ENCODE data around the gene RNFT1. TPM values are rescaled to one million over a fixed set of nuclear protein-coding genes. Genes with fewer than 3 reads are reported as not detected.
"Not testable (repeated sequence)": the region's sequence is repeated elsewhere in the genome, so short reads cannot be mapped to it uniquely, and the experiment has no call there.

The RNFT1 gene
- total and polyA plus RNA-seq, 3 experiments from 2014 or later, result 17.5 to 28.0 (median 21.8) TPM

GRCh38 chr17:59973483-59973882 lies 8.9 kb upstream of the RNFT1 start:
- H3K4me1 Mint-ChIP-seq; H3K27me3 Mint-ChIP-seq; H3K27ac Mint-ChIP-seq; H3K27me3 ChIP-seq (ENCODE audit: insufficient read depth, low read length, poor library complexity, severe bottlenecking); H3K4me3 Mint-ChIP-seq; POLR2A ChIA-PET; H3K9me3 ChIP-seq (ENCODE audit: low read length); H3K4me3 ChIP-seq (ENCODE audit: low read length); H3K36me3 Mint-ChIP-seq; H3K9me3 Mint-ChIP-seq; CTCF ChIA-PET; H3K4me1 ChIP-seq (ENCODE audit: insufficient read depth, low read length); H3K27ac ChIP-seq (ENCODE audit: low read depth, low read length); DNase-seq; H3K36me3 ChIP-seq (ENCODE audit: insufficient read depth, low read length): not testable (repeated sequence)

- no peaks in the 10 kb centered on the region for H3K4me1 Mint-ChIP-seq
- no peak overlapping the region for H3K4me3 ChIP-seq (ENCODE audit: low read length)
- H3K36me3 ChIP-seq (ENCODE audit: insufficient read depth, low read length), result no peaks in the 10 kb centered on the region
- H3K27me3 ChIP-seq (ENCODE audit: insufficient read depth, low read length, poor library complexity, severe bottlenecking), result no peaks in the 10 kb centered on the region
- peaks cover 0 to 2% of the 10 kb centered on the region in 2 donors for H3K27me3 Mint-ChIP-seq
- no peaks in the 10 kb centered on the region for H3K4me1 ChIP-seq (ENCODE audit: insufficient read depth, low read length)
- H3K4me3 Mint-ChIP-seq, result no peak overlapping the region
- ChIA-PET CTCF (no interaction called here), POLR2A (no interaction called here)
- H3K9me3 ChIP-seq (ENCODE audit: low read length), result no peaks in the 10 kb centered on the region
- H3K27ac ChIP-seq (ENCODE audit: low read depth, low read length), result no peak overlapping the region
- H3K9me3 Mint-ChIP-seq, result no peaks in the 10 kb centered on the region
- no peak overlapping the region for H3K27ac Mint-ChIP-seq
- DNase-seq, result no peak
- peaks cover 0 to 2% (median 0%) of the 10 kb centered on the region in 3 donors for H3K36me3 Mint-ChIP-seq
These were observed 8.2 kb upstream of the RNFT1 start for GRCh38 chr17:59972778-59973177.

- H3K27me3 ChIP-seq (ENCODE audit: insufficient read depth, low read length, poor library complexity, severe bottlenecking); H3K36me3 Mint-ChIP-seq; DNase-seq; H3K4me3 Mint-ChIP-seq; H3K36me3 ChIP-seq (ENCODE audit: insufficient read depth, low read length); POLR2A ChIA-PET; H3K4me3 ChIP-seq (ENCODE audit: low read length); CTCF ChIA-PET; H3K4me1 Mint-ChIP-seq; H3K27ac ChIP-seq (ENCODE audit: low read depth, low read length); H3K9me3 ChIP-seq (ENCODE audit: low read length); H3K27me3 Mint-ChIP-seq; H3K4me1 ChIP-seq (ENCODE audit: insufficient read depth, low read length); H3K9me3 Mint-ChIP-seq: not testable (repeated sequence)
- H3K27ac Mint-ChIP-seq, result peak overlapping the region in 1 of 8 donors; percentile 38
These were observed 7.2 kb upstream of the RNFT1 start for GRCh38 chr17:59971771-59972170.

DNA sequence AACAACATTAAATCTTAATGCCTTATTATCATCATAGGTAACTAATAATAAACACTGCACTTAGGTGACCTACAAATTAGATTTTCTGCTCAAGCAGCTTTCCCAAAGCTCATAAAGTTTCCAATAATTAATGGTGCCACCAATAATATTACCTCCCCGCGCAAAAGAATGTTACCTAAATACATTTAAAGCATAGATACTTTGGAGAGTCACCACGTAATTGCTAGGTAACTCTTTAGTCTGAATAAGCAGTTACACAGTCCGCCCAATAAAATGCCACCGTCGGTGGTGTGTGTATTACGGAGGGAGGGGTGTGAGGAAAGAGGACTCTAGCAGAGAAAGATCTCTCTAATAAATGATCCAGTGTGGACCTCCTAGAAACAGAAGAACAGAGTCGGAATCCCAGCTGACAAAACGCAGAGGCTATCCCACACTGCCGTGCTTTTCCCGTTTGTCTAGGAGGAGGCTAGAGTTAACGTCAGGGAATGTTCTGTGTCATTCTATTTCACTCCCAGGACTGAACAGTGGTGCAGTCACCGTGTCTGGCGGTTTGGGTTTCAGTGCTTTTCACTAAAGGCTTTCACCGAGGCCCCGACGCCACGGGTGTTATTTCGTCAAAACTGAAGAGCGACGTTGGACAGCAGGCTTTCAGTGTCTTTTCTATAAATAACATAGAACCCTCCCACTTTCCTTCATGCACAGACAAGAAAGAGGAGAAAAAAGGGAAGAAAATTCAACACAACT lies 630 bp downstream of the RNFT1 start:
- Histone ChIP-seq H3K27me3 (ENCODE audit: insufficient read depth, low read length, poor library complexity, severe bottlenecking) (no peaks in the 10 kb centered on the region), H3K9me3 (ENCODE audit: low read length) (no peaks in the 10 kb centered on the region), H3K36me3 (ENCODE audit: insufficient read depth, low read length) (peaks cover 4% of the 10 kb centered on the region), H3K27ac (ENCODE audit: low read depth, low read length) (peak overlapping the region; percentile 88), H3K4me1 (ENCODE audit: insufficient read depth, low read length) (peaks cover 21% of the 10 kb centered on the region), H3K4me3 (ENCODE audit: low read length) (peak overlapping the region; percentile 60)
- Mint-ChIP-seq H3K4me3 (peak overlapping the region; percentile 89 to 98 (median 94)), H3K4me1 (peaks cover 24 to 33% (median 29%) of the 10 kb centered on the region in 3 donors), H3K36me3 (peaks cover 0 to 20% (median 3%) of the 10 kb centered on the region in 3 donors), H3K9me3 (no peaks in the 10 kb centered on the region), H3K27me3 (no peaks in the 10 kb centered on the region), H3K27ac (peak overlapping the region; percentile 90 to 98 (median 96))
- DNase-seq, result peak in 3 of 5 donors; percentile 33 to 66 (median 37)
- ChIA-PET CTCF (interaction anchor here (0.8 kb wide), 1 partner anchor 754 kb away, joined by 3 read pairs; the partner anchor contains the start of gene SMG8), POLR2A (interaction anchor here (0.6 to 2.2 kb wide), 5 partner anchors 17 to 1612 kb away, joined by 3 to 15 read pairs (median 6); partner anchors contain the start of genes RPS6KB1 and TUBD1)

GRCh38 chr17:59962739-59963318 lies 1.7 kb downstream of the RNFT1 start:
- ChIA-PET CTCF (no interaction called here), POLR2A (no interaction called here)
- DNase-seq, result no peak
- H3K4me3 ChIP-seq (ENCODE audit: low read length), result no peak overlapping the region
- Mint-ChIP-seq H3K27ac (peak overlapping the region in 5 of 8 donors; percentile 9 to 90 (median 47)), H3K9me3 (no peaks in the 10 kb centered on the region), H3K27me3 (no peaks in the 10 kb centered on the region), H3K36me3 (peaks cover 0 to 30% (median 5%) of the 10 kb centered on the region in 3 donors), H3K4me1 (peaks cover 26 to 42% (median 34%) of the 10 kb centered on the region in 3 donors), H3K4me3 (peak overlapping the region; percentile 89 to 98 (median 94))
- H3K4me1 ChIP-seq (ENCODE audit: insufficient read depth, low read length), result peaks cover 21% of the 10 kb centered on the region
- no peak overlapping the region for H3K27ac ChIP-seq (ENCODE audit: low read depth, low read length)
- H3K36me3 ChIP-seq (ENCODE audit: insufficient read depth, low read length), result peaks cover 4% of the 10 kb centered on the region
- H3K9me3 ChIP-seq (ENCODE audit: low read length), result no peaks in the 10 kb centered on the region
- no peaks in the 10 kb centered on the region for H3K27me3 ChIP-seq (ENCODE audit: insufficient read depth, low read length, poor library complexity, severe bottlenecking)

DNA sequence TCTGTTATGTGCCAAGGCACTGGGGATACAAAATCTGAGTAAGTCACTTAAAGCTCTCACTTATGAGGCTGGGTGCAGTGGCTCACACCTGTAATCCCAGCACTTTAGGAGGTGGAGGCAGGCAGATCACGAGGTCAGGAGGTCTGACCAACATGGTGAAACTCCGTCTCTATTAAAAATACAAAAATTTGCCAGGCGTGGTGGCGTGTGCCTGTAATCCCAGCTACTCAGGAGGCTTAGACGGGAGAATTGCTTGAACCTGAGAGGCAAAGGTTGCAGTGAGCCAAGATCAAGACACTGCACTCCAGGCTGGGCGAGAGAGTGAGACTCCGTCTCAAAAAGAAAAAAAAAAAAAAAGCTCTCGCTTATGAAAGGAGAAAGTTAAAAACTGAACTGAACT lies 5.0 kb downstream of the RNFT1 start:
- CTCF ChIA-PET; H3K27ac Mint-ChIP-seq; H3K27ac ChIP-seq (ENCODE audit: low read depth, low read length); H3K9me3 Mint-ChIP-seq; DNase-seq; H3K4me3 Mint-ChIP-seq; H3K27me3 ChIP-seq (ENCODE audit: insufficient read depth, low read length, poor library complexity, severe bottlenecking); H3K9me3 ChIP-seq (ENCODE audit: low read length); POLR2A ChIA-PET; H3K4me3 ChIP-seq (ENCODE audit: low read length); H3K27me3 Mint-ChIP-seq: not testable (repeated sequence)
- H3K4me1 ChIP-seq (ENCODE audit: insufficient read depth, low read length), result peaks cover 15% of the 10 kb centered on the region
- Mint-ChIP-seq H3K36me3 (peaks cover 0 to 55% (median 9%) of the 10 kb centered on the region in 3 donors), H3K4me1 (peaks cover 26 to 43% (median 29%) of the 10 kb centered on the region in 3 donors)
- peaks cover 17% of the 10 kb centered on the region for H3K36me3 ChIP-seq (ENCODE audit: insufficient read depth, low read length)

DNA sequence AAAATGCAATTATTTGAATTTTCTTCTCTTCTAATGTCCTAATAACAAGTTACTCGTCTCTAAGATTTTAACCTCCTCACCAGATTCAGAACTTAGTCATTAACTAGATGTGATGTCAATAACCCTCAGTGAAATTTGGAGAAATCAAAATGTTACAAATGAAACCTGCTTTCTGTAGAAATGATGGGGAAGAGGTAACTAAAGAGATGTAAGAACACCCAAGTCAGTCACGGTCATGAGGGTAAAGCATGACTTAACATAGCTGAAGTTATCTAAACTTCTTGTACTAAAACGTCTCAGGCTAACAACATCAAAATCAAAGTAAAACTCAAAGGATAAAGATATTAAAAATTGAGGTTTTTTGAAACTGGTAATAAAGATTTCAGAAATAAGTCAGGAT lies 9.7 kb downstream of the RNFT1 start:
- H3K27me3 Mint-ChIP-seq, result no peaks in the 10 kb centered on the region
- H3K27ac ChIP-seq (ENCODE audit: low read depth, low read length), result no peak overlapping the region
- H3K9me3 Mint-ChIP-seq, result no peaks in the 10 kb centered on the region
- H3K4me1 Mint-ChIP-seq, result peaks cover 10 to 28% (median 16%) of the 10 kb centered on the region in 3 donors
- H3K4me3 Mint-ChIP-seq, result no peak overlapping the region
- H3K9me3 ChIP-seq (ENCODE audit: low read length), result no peaks in the 10 kb centered on the region
- DNase-seq, result no peak
- H3K27ac Mint-ChIP-seq, result peak overlapping the region in 1 of 8 donors; percentile 75
- peaks cover 0 to 66% (median 11%) of the 10 kb centered on the region in 3 donors for H3K36me3 Mint-ChIP-seq
- no peak overlapping the region for H3K4me3 ChIP-seq (ENCODE audit: low read length)
- peaks cover 13% of the 10 kb centered on the region for H3K36me3 ChIP-seq (ENCODE audit: insufficient read depth, low read length)
- H3K4me1 ChIP-seq (ENCODE audit: insufficient read depth, low read length), result no peaks in the 10 kb centered on the region
- H3K27me3 ChIP-seq (ENCODE audit: insufficient read depth, low read length, poor library complexity, severe bottlenecking), result no peaks in the 10 kb centered on the region
- ChIA-PET POLR2A (no interaction called here), CTCF (no interaction called here)

GRCh38 chr17:59950049-59950448 lies 14.5 kb downstream of the RNFT1 start:
- Histone ChIP-seq H3K9me3 (ENCODE audit: low read length) (no peaks in the 10 kb centered on the region), H3K36me3 (ENCODE audit: insufficient read depth, low read length) (peaks cover 19% of the 10 kb centered on the region), H3K27me3 (ENCODE audit: insufficient read depth, low read length, poor library complexity, severe bottlenecking) (no peaks in the 10 kb centered on the region), H3K4me1 (ENCODE audit: insufficient read depth, low read length) (no peaks in the 10 kb centered on the region), H3K27ac (ENCODE audit: low read depth, low read length) (no peak overlapping the region), H3K4me3 (ENCODE audit: low read length) (no peak overlapping the region)
- Mint-ChIP-seq H3K4me3 (no peak overlapping the region), H3K9me3 (no peaks in the 10 kb centered on the region), H3K27me3 (no peaks in the 10 kb centered on the region), H3K4me1 (peaks cover 2 to 12% (median 11%) of the 10 kb centered on the region in 3 donors), H3K36me3 (peaks cover 9 to 64% (median 15%) of the 10 kb centered on the region in 3 donors), H3K27ac (peak overlapping the region in 1 of 8 donors; percentile 35)
- ChIA-PET POLR2A (no interaction called here), CTCF (no interaction called here)
- no peak for DNase-seq

Measured in CD8-positive, alpha-beta memory T cell (primary cell).